HG02970 (cell line): ENCODE results near the gene FOXE1.

Experiments used
- ATAC-seq: cut with Tn5 transposase; IDR thresholded peaks from one replicate; pipeline ENCODE4 v1.9.1; 2021; ENCODE audit warnings: mild to moderate bottlenecking, moderate library complexity, moderate number of reproducible peaks; ENCODE audit not compliant: unreplicated experiment, low FRiP score

The FOXE1 gene

DNA sequence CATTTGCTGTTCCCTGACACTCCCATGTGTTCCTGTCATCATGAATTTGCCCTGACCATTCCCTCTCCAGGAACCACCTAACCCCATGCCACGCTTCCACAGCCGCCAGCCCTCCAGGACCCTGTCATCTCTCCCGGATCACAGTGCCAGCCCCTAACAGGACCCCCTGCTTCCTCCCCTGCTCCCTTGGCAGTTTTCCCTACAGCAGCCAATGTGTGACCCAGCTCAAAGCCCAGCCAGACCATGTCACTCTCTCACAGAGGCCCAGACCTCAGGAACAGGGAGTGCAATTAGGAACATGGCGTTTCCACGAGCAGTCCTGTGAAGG is 8.1 kb downstream of the FOXE1 start:
- ATAC-seq, result no peak

- ATAC-seq, result no peak
Measured at GRCh38 chr9:97863314-97863713, 10.3 kb downstream of the FOXE1 start.

DNA sequence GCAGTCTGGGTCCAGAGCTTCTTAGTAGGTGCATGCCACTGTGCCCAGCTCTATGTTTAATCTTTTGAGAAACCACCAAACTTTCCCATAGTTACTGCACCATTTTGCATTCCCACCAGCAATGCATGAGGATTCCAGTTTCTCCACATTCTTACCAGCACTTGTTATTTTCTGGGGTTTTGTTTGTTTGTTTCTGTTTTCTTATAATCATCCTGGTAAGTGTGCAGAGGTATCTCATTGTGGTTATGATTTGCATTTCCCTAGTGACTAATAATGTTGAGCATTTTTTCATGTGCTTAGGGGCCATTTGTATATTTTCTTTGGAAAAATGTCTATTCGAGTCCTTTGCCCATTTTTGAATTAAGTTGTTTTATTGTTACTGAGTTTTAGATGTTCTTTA is 11.4 kb downstream of the FOXE1 start:
- no peak for ATAC-seq

DNA sequence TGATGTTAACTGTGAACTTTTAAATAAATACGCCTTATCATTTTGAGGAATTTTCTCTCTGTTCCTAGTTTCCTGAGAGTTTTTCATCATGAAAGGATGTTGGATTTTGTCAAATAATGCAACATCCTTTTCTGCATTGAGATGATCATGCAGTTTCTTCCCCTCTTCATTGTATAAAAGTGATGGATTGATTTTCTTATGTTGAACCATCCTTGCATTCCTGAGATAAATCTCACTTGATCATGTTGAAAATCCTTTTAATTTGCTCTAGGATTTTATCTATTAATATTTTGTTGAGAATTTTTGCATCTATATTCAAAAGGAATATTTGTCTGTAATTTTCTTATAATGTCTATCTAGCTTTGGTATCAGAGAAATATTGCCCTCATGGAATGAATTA is 13.3 kb downstream of the FOXE1 start:
- ATAC-seq, result no peak

GRCh38 chr9:97866848-97867247 is 13.8 kb downstream of the FOXE1 start:
- ATAC-seq, result no peak

DNA sequence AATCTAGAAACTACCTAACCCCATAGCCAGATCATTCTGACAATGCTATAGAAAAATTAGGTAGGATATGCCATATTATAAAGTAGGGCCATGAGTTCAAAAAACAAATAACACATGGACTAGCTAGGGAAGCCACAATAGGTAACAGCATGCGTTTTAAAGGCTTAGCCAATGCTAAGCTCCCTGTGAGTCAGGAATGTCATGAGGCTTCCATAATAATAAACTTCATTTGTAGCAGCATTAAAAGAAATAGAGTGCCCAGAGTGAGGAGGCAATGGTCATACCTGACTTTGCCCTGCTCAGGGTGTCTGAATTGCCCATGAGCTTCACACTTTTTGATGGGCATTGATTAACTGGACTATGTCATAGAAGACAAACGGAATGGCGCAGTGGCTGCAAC is 15.8 kb downstream of the FOXE1 start:
- ATAC-seq, result no peak

DNA sequence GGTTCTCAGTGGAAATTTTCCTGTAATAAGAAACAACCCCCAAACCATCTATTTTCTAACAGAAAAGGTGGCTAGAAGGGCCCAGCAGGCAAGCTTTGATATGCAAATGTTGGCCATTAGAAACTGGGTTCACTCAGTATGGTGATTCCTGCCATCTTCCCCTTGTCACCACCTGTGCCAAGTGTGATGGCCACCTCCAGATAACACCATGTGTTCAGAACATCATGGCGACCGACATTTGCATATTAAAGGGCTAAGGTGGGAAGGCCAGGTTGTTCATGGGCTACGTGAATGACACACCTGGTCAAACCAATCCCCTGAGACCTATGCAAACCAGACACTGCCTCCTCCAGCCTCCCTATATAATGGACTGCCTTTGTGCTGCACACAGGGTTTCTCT is 20.4 kb downstream of the FOXE1 start:
- ATAC-seq, result no peak

- no peak for ATAC-seq
Measured at GRCh38 chr9:97873882-97874281, 20.9 kb downstream of the FOXE1 start.

- no peak for ATAC-seq
Measured at GRCh38 chr9:97874624-97875023, 21.6 kb downstream of the FOXE1 start.

DNA sequence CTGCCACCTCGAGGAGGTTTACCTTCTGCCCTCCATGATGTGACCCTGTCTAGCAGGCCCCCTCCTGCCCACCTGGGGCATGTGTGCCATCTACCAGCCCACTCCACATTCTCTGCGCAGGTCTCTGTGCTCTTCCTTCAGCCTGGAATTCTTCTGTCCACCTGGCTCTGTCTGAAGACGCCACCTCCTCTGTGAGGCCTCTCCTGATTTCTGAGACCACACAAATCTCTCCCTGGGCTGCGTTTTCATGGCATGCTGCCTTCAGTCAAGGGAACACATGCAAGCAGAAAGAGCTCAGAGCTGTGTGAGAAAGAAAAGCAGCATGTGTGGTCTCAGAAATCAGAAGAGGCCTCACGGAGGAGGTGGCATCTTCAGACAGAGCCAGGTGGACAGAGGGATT is 22.1 kb downstream of the FOXE1 start:
- no peak for ATAC-seq

DNA sequence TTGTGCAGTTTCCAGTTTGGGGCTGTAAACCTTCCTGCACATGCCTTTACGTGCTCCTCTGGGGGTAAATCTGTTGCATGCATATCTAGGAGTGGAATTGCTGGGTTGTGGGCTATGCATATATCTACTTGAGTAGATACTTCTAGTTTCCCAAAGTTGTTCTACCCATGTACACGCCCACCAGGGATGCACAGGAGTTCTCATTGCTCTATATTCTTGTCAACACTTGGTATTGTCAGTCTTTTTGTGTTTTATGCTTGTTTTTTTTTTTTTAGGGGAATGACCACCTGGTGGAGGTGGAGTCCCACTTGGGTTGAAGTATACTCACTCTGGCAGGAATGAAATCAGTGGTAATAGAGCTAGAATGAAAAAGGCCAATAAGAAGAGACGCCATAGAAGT is 23.0 kb downstream of the FOXE1 start:
- no peak for ATAC-seq

- ATAC-seq, result no peak
Measured at GRCh38 chr9:97880336-97880735, 27.3 kb downstream of the FOXE1 start.

- ATAC-seq, result no peak
Measured at GRCh38 chr9:97889941-97890887, 37.2 kb downstream of the FOXE1 start.

DNA sequence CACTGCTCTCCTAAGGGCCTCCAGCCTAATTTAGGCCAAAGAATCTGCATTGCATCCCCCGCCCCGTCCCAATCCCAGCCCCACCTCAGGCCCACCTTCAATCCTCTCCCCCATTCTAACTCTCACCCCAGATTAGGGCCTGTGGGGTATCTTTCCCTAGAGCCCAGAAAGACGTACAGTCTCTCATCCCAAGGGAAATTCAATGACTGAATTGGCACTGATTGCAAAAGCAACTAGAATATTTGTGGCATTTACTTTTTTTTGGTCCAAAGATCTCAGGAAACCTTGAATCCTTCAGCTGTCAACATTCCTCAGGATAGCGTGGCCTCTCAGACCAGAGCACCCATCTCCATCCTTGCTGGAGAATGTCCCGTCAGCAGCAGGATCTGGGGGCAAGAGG is 38.7 kb downstream of the FOXE1 start:
- no peak for ATAC-seq

- ATAC-seq, result no peak
Measured at GRCh38 chr9:97892421-97892820, 39.4 kb downstream of the FOXE1 start.

DNA sequence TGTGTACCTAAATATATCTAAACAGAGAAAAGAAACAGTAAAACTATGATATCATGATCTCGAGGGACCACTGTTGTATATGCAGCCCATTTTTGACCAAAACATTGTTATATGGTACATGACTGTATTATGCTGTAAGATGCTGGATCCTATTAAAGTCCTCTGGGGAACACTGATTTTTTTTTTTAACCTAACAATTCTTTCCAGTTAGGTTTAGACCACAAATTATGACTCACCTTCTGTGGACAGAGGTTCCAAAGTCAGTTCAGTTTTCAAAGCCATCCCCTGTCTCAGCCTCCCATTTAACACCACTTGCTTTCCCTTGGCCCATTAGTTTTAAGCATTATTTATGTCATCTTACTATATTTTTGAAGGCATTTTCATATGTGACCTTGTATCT is 42.2 kb downstream of the FOXE1 start:
- no peak for ATAC-seq

- ATAC-seq, result no peak
Measured at GRCh38 chr9:97895695-97896332, 42.8 kb downstream of the FOXE1 start.

GRCh38 chr9:97900103-97900737 is 47.2 kb downstream of the FOXE1 start:
- ATAC-seq, result no peak

- ATAC-seq, result no peak
Measured at GRCh38 chr9:97900738-97901565, 47.9 kb downstream of the FOXE1 start.

DNA sequence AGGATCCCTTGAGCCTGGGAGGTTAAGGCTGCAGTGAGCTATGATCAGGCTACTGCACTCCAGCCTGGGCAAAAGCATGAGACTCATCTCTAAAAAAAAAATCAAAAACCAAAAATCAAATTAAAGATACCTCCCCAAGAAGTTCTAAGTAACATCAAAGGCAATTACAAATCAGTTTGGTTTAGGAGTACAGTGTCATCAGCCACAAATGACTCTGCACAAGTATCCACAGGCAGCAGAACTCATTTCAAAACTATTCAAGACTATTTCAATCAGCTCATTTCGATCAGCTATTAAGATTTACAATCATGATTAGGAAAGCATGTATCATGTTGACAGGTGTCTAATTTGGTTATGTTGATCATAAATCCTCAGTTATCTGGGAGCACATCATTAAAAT is 50.2 kb downstream of the FOXE1 start:
- ATAC-seq, result no peak

DNA sequence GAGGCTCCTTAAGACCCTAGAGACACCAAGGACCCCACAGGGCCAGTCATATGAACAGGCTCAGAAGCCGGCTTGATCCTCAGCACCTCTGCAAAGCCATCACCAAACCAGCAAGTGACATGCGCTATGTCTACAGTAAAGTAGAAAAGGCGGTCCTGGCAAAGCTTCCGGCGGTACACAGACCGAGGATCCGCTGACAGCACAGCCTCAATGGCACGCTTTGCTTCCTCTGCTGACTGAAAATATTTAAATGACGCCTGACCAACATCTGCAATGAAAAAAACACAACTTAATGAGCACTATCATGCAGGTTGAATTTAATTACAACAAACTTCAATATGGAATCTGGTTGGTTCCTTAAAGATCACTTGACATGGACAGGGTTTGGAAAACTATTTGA is 51.7 kb downstream of the FOXE1 start:
- no peak for ATAC-seq
